ENCODE data around the gene CXCL9.

DNA sequence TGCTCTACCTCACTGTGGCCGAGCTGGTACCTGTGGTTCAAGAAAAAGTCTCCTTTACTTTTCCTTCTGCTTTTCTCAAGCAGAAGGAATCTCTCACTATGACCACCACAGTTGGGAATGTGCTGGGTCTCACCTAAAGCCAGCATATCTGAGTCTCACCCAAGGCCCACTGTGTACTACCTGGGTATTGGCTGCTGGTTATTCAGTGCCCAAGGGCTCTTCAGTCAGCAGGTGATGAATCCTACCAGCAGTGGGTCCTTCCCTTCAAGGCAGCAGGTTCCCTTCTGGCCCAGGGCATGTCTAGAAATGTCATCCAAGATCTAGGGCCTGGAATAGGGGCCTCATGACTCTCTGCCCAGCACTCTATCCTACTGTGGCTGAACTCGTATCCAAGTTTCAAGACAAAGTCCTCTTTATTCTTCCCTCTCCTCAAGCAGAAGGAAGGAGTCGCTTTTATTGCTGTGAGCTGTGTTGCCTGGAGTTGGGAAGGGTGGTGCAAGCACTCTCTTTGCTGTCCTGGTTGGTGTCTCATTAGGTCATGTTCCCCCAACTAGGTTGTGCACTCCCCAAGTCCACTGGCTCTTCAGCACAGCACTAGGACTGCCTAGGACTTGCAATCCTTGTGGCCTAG, 9.9 kb upstream of the CXCL9 start:
- TF ChIP-seq, protein P1, sequence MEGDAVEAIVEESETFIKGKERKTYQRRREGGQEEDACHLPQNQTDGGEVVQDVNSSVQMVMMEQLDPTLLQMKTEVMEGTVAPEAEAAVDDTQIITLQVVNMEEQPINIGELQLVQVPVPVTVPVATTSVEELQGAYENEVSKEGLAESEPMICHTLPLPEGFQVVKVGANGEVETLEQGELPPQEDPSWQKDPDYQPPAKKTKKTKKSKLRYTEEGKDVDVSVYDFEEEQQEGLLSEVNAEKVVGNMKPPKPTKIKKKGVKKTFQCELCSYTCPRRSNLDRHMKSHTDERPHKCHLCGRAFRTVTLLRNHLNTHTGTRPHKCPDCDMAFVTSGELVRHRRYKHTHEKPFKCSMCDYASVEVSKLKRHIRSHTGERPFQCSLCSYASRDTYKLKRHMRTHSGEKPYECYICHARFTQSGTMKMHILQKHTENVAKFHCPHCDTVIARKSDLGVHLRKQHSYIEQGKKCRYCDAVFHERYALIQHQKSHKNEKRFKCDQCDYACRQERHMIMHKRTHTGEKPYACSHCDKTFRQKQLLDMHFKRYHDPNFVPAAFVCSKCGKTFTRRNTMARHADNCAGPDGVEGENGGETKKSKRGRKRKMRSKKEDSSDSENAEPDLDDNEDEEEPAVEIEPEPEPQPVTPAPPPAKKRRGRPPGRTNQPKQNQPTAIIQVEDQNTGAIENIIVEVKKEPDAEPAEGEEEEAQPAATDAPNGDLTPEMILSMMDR (IDR thresholded peaks at IDR 0.05), result no peak
- no peak for TF ChIP-seq POLR2A (IDR thresholded peaks at IDR 0.05)

All from uterus (tissue), 2 donors.